NCI-H1105 treated with DMSO at 0.1 percent for 48 hours (cell line): ENCODE results near the gene LCK.
A peak's percentile ranks its signal among the peaks of the same experiment; 100 is the strongest.

Experiments used
- DNase-seq: peaks from one replicate; lab custom pipeline; 2025; lab: John Stamatoyannopoulos, UW

Gene LCK

GRCh38 chr1:32250893-32251716 lies at the start of gene LCK:
LCK (plus strand) TSS chr1:32251265; CDS start chr1:32274330, 23,065 bp downstream.
- no peak for DNase-seq

GRCh38 chr1:32204943-32205361 lies 46.1 kb upstream of the LCK start:
- DNase-seq, result peak; percentile 57

DNA sequence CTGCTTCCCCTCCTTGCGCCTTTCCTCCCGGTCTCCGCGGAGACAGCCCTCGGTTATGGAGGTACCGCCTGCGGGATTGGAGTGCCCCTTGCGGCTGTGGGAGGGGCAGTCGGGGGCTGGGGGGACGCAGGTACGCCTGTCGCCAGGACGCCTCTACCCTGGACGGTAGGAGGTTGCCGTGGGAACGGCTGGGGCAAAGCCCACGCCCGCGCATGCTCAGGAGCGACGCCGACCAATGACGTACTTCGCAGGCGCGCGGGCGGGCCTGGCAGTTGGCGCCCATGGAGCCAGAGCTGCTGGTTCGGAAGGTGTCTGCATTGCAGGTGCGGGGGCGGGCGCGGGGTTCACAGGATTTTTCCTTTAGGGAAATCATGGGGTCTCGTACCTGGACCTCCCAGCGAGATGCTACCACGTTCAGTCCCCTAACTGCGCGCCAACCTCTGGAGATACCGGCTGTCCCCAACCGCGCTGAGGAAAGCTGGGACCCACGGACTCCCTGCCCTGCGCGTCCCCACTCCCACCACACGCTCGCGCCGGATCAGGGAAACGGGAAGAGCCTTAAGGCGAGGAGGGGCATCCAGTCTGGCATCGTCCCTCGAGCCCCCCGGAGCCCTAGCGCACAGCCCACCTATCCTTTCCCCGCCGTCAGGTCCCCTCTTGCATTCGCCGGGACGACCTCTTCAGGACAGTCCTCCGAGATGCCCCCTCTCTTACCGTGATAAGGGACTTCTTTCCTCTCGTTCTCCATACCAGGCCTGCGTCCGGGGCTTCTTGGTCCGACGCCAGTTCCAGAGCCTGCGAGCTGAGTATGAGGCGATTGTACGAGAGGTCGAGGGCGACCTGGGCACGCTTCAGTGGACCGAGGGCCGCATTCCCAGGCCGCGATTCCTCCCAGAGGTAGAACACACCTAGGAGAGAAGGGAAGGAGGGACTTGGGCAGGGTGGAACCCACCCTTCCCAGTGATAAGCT lies 45.4 kb upstream of the LCK start, which contains the start of gene IQCC:
Gene IQCC, plus strand, starts transcription at position 271 of the 970 bp plus-strand sequence. Its CDS starts 11 bp downstream, at position 282.
- DNase-seq, result peak; percentile 94

DNA sequence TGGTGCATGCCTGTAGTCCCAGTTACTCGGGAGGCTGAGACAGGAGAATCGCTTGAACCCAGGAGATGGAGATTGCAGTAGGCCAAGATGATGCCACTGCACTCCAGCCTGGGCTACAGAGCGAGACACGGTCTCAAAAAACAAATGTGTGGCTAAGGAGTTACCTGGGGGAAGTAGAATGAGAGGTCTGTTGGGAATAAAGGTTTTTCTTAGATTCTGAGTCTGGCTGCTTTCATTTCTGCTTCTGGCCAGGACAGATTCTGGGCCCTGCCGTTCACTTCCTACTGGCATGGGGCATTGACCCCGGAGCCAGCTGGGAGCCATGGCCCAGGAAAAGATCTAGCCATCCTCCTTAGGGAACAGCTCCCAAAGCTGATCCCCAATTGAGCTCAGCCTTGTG lies 42.6 kb upstream of the LCK start:
- DNase-seq, result no peak

- DNase-seq, result peak; percentile 96
Observed at GRCh38 chr1:32208891-32209328, 42.2 kb upstream of the LCK start, which contains the start of gene DCDC2B. DCDC2B (plus strand) TSS chr1:32209089; CDS start chr1:32209094, 5 bp downstream.

GRCh38 chr1:32215629-32216480 lies 35.2 kb upstream of the LCK start:
- peak; percentile 36 for DNase-seq

GRCh38 chr1:32216566-32216965 lies 34.5 kb upstream of the LCK start:
- DNase-seq, result no peak

- DNase-seq, result no peak
Observed at GRCh38 chr1:32219022-32219421, 32.0 kb upstream of the LCK start.

- no peak for DNase-seq
Observed at GRCh38 chr1:32220746-32221580, 30.1 kb upstream of the LCK start.

GRCh38 chr1:32221581-32221979 lies 29.5 kb upstream of the LCK start:
- DNase-seq, result no peak

GRCh38 chr1:32221980-32222755 lies 28.9 kb upstream of the LCK start, which contains the start of the genes EIF3I and TMEM234:
EIF3I (plus strand) TSS chr1:32222407; CDS start chr1:32222442, 35 bp downstream.
TMEM234 (minus strand) TSS chr1:32222353; CDS start chr1:32222322, 31 bp downstream.
- peak; percentile 92 for DNase-seq

GRCh38 chr1:32223683-32224082 lies 27.4 kb upstream of the LCK start:
- DNase-seq, result no peak

DNA sequence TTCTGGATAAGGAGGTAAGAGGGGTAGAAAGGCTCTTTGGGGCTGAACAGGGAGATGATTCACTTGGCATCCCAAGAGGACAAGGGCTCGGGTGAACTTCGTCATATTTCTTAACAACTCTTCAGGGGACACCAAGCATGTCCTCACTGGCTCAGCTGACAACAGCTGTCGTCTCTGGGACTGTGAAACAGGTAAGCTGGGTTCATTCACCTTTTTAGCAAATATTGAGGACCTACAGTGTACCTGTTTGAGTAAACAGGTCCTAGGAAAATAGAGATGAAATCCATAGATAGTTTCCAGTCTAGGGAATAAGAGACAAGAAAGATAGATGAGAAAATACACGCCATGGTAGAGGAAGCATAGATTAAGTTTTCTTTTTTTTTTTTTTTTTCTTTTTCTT lies 26.8 kb upstream of the LCK start:
- no peak for DNase-seq

GRCh38 chr1:32228771-32229170 lies 22.3 kb upstream of the LCK start:
- no peak for DNase-seq

DNA sequence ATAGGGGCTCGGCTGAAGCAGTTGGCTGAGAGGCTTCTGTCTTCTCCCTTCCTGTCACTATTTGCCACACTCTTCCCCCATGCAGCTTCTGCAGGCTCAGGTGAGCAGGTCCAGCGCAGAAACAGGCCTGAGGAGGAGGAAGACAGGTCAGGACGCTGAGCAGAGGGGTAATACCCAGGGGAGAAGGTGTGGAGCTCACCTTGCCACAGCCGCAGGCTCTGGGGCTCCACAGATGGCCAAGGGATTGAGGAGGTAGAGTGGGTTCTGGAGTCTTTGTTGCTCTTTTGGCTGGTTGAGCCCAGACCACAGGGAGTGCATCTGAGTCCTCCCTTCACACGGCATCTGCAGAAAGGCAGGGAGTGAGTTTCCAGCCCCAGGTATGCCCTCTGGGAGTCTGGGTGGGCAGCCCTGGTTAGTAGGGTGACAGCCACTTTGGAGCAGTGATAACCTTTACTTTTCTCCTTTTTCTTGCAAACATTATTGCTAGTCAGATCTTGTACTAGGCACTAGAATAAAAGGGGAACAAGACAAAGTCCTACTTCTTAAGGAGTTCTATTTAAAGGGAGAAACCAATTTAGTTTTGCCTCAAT lies 19.1 kb upstream of the LCK start:
- no peak for DNase-seq

GRCh38 chr1:32232558-32233304 lies 18.3 kb upstream of the LCK start:
- peak; percentile 49 for DNase-seq

GRCh38 chr1:32234792-32235191 lies 16.3 kb upstream of the LCK start:
- DNase-seq, result no peak

- peak; percentile 63 for DNase-seq
Observed at GRCh38 chr1:32239337-32239736, 11.7 kb upstream of the LCK start.
